ENCODE measurements around the gene PRM1.

- no peak for TF ChIP-seq POLR2A (IDR thresholded peaks at IDR 0.05)
- no peak for TF ChIP-seq CTCF (IDR thresholded peaks at IDR 0.05)
These were observed 30.9 kb downstream of the PRM1 start for GRCh38 chr16:11250091-11250785.
